HEK293T (cell line): ENCODE data around the gene GJC1.

Experiments
- CTCF ChIA-PET: fragments of 350-600 bp; formaldehyde crosslinking; extraction: SDS; loops from one replicate; lab custom pipeline; 2021; ENCODE audit warnings: antibody characterized with exemption, inconsistent platforms; lab: Yijun Ruan, JAX
- POLR2A ChIA-PET: fragments of 350-600 bp; formaldehyde crosslinking; extraction: SDS; loops from one replicate; lab custom pipeline; 2020; ENCODE audit warnings: antibody characterized with exemption, inconsistent platforms; lab: Yijun Ruan, JAX
- DNase-seq: peaks from one replicate; pipeline ENCODE4 v3.0.0; 2012; ENCODE audit warnings: mixed read lengths; ENCODE audit errors: extremely low spot score
- ARNT ChIP-seq: fragments of 450-650 bp; IDR thresholded peaks from 2 replicates; pipeline ENCODE4 v1.6.1; 2017; ENCODE audit warnings: mild to moderate bottlenecking
- BHLHE40 ChIP-seq: fragments of 450-650 bp; IDR thresholded peaks from 2 replicates; pipeline ENCODE4 v1.6.1; 2016; ENCODE audit warnings: mild to moderate bottlenecking, moderate library complexity, borderline replicate concordance
- CTBP1 ChIP-seq: fragments of 450-650 bp; IDR thresholded peaks from 2 replicates; pipeline ENCODE4 v1.6.1; 2016; ENCODE audit warnings: borderline replicate concordance
- ELF4 ChIP-seq: fragments of 450-650 bp; IDR thresholded peaks from 2 replicates; pipeline ENCODE4 v1.6.1; 2017; ENCODE audit warnings: antibody characterized with exemption
- FOXA1 ChIP-seq: fragments of 450-650 bp; IDR thresholded peaks from 2 replicates; pipeline ENCODE4 v1.6.1; 2016; ENCODE audit warnings: mild to moderate bottlenecking
- FOXK2 ChIP-seq: fragments of 450-650 bp; IDR thresholded peaks from 2 replicates; pipeline ENCODE4 v1.6.1; 2016; ENCODE audit warnings: mild to moderate bottlenecking
- FOXM1 ChIP-seq: fragments of 450-650 bp; IDR thresholded peaks from 2 replicates; pipeline ENCODE4 v1.6.1; 2017; ENCODE audit warnings: mild to moderate bottlenecking, borderline replicate concordance
- HDGF ChIP-seq: fragments of 450-650 bp; IDR thresholded peaks from 2 replicates; pipeline ENCODE4 v1.6.1; 2017; ENCODE audit warnings: antibody characterized with exemption, borderline replicate concordance
- L3MBTL2 ChIP-seq: fragments of 450-650 bp; conservative IDR thresholded peaks from 2 replicates; pipeline ENCODE4 v1.6.1; 2016; ENCODE audit warnings: mild to moderate bottlenecking
- LEF1 ChIP-seq: fragments of 450-650 bp; IDR thresholded peaks from 2 replicates; pipeline ENCODE4 v1.6.1; 2017; ENCODE audit warnings: mild to moderate bottlenecking, borderline replicate concordance
- NFRKB ChIP-seq: fragments of 450-650 bp; IDR thresholded peaks from 2 replicates; pipeline ENCODE4 v1.6.1; 2016; ENCODE audit warnings: mild to moderate bottlenecking, moderate library complexity
- PKNOX1 ChIP-seq: fragments of 450-650 bp; IDR thresholded peaks from 2 replicates; pipeline ENCODE4 v1.6.1; 2016
- SP1 ChIP-seq: fragments of 450-650 bp; IDR thresholded peaks from 2 replicates; pipeline ENCODE4 v1.6.1; 2017
- SUZ12 ChIP-seq: fragments of 450-650 bp; IDR thresholded peaks from 2 replicates; pipeline ENCODE4 v1.6.1; 2016; ENCODE audit warnings: mild to moderate bottlenecking
- TARDBP ChIP-seq: fragments of 450-650 bp; IDR thresholded peaks from 2 replicates; pipeline ENCODE4 v1.6.1; 2016
- ZNF384 ChIP-seq: fragments of 450-650 bp; IDR thresholded peaks from 2 replicates; pipeline ENCODE4 v1.6.1; 2016

The GJC1 gene

DNA sequence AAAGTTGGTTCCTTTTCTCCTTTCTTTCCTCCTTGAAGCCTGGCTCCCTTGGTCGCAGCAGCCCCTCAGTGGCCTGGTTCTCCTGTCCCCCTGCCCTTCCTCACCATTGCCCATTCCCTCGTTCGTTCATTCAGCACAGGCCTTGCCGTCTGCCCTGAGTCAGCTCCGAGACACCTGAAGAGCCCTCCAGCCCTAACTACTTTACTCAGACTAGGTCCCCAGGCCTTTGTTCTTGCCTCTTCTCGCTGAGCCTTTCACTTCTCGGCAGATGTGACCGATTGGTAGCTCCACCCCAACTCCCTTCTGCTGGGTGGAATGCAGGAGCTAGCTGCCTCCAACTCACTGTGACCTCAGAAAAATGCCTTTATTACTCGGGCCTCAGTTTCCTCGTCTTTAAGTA lies 78.3 kb downstream of the GJC1 start:
- no peak for DNase-seq
- TF ChIP-seq L3MBTL2: no peak
- no peak for TF ChIP-seq FOXA1
- TF ChIP-seq SP1: no peak
- TF ChIP-seq HDGF: no peak
- TF ChIP-seq TARDBP: no peak
- no peak for TF ChIP-seq FOXM1
- TF ChIP-seq NFRKB: no peak
- TF ChIP-seq BHLHE40: no peak
- TF ChIP-seq SUZ12: no peak
- TF ChIP-seq CTBP1: no peak
- no peak for TF ChIP-seq FOXK2
- no peak for TF ChIP-seq ELF4
- no peak for TF ChIP-seq ZNF384
- TF ChIP-seq ARNT: no peak
- TF ChIP-seq LEF1: no peak
- no peak for TF ChIP-seq PKNOX1
- CTCF ChIA-PET: interaction anchor here (1.4 kb wide), 1 partner anchor 168 kb away, joined by 3 read pairs; no protein-coding TSS in a partner anchor
- POLR2A ChIA-PET: no interaction called here

GRCh38 chr17:44751331-44751730 lies 78.8 kb downstream of the GJC1 start:
- TF ChIP-seq ARNT (no peak), NFRKB (no peak), CTBP1 (no peak), BHLHE40 (no peak), FOXM1 (no peak), HDGF (no peak)
- ChIA-PET POLR2A (no interaction called here), CTCF (no interaction called here)
- no peak for DNase-seq

GRCh38 chr17:44749980-44750318 lies 80.1 kb downstream of the GJC1 start:
- POLR2A ChIA-PET: interaction anchor here (2.0 kb wide), 1 partner anchor 9 kb away, joined by 11 read pairs; the partner anchor contains the start of gene ADAM11
- CTCF ChIA-PET: no interaction called here
- no peak for DNase-seq
- TF ChIP-seq FOXM1 (no peak), ZNF384 (no peak), CTBP1 (no peak), PKNOX1 (no peak), ELF4 (no peak), SUZ12 (no peak)

GRCh38 chr17:44749076-44749979 lies 80.8 kb downstream of the GJC1 start:
- DNase-seq: no peak
- no peak for TF ChIP-seq ARNT
- TF ChIP-seq FOXA1: no peak
- no peak for TF ChIP-seq NFRKB
- no peak for TF ChIP-seq SP1
- TF ChIP-seq FOXM1: no peak
- ChIA-PET CTCF (interaction anchor here (0.6 to 0.7 kb wide), 3 partner anchors 13 to 275 kb away, joined by 3 to 4 read pairs (median 3); no protein-coding TSS in a partner anchor), POLR2A (interaction anchor here (2.0 kb wide), 1 partner anchor 10 kb away, joined by 11 read pairs; the partner anchor contains the start of gene ADAM11)
